ENCODE data around the gene IPCEF1. TPM values are rescaled to one million over a fixed set of nuclear protein-coding genes. Genes with fewer than 3 reads are reported as not detected.

IPCEF1 gene
- polyA plus RNA-seq, 1 donor (not counting 4 experiments of a cell fraction or from before 2014, with no cell fraction given), result 0.21 TPM

DNA sequence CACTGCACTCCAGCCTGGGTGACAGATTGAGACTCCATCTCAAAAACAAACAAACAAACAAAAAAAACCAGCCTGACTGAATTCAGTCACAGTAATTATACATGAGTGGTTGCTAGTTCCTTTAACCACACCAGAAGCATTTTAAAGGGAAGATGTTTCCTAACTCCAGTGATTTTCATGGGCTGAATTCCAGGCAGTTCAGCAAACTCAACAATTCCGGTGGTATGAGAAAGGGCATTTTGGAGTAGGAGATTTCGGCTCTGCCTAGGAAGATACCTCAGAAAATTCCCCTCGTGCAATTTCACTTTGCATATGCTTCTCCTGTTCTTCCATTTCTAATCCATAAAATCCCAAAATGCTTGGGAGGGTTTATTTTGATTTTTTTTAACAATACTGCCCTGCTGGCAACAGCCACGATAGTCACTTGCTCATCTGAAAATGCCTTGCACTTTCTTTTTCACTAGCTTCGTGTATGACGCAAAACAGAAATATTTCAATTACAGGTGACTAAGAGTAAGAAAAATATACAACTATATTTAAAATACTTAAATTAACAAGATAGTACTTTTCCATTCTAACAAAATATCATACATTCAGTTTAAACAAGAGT, 48.3 kb upstream of the IPCEF1 start:
- Histone ChIP-seq H3K27me3 (ENCODE audit: control insufficient read depth, extremely low read depth, insufficient read depth, low read length) (no peaks in the 10 kb centered on the region), H3K9me1 (ENCODE audit: control insufficient read depth, extremely low read depth, insufficient read depth, low read length) (no peaks in the 10 kb centered on the region), H2AFZ (ENCODE audit: control insufficient read depth, low read length) (no peak overlapping the region), H3K4me1 (ENCODE audit: control insufficient read depth, extremely low read depth, insufficient read depth, low read length) (peaks cover 15% of the 10 kb centered on the region), H3K27ac (ENCODE audit: control insufficient read depth, insufficient read depth, low read length) (no peak overlapping the region), H3K4me2 (ENCODE audit: control insufficient read depth, extremely low read depth, insufficient read depth, low read depth, low read length) (no peak overlapping the region), H3K36me3 (ENCODE audit: control insufficient read depth in 2 of 2, extremely low read depth in 1 of 2, insufficient read depth in 2 of 2, low read length in 2 of 2) (peaks cover 0 to 2% of the 10 kb centered on the region in 2 experiments), H3K9me3 (ENCODE audit: control insufficient read depth, low read depth, low read length) (no peaks in the 10 kb centered on the region), H3K4me3 (ENCODE audit: control insufficient read depth in 2 of 3, extremely low read depth in 1 of 3, insufficient read depth in 2 of 3, low read depth in 1 of 3, low read length in 3 of 3) (no peak overlapping the region), H4K20me1 (ENCODE audit: control insufficient read depth, extremely low read depth, insufficient read depth, low read length) (no peaks in the 10 kb centered on the region), H3K9ac (ENCODE audit: control insufficient read depth, extremely low read depth, insufficient read depth, low read length) (no peak overlapping the region), H3K79me2 (ENCODE audit: control insufficient read depth, insufficient read depth, low read length) (no peaks in the 10 kb centered on the region)
- dilution Hi-C loops (cut with MboI; ENCODE audit: extremely low pct_ligation_motif_present, low sequenced_read_pairs), result no loop called here
- no peak for DNase-seq (ENCODE audit: low read depth, low spot score)
- TF ChIP-seq EZH2 (IDR thresholded peaks at IDR 0.05; ENCODE audit: low read length), result no peak
- TF ChIP-seq, protein P1, sequence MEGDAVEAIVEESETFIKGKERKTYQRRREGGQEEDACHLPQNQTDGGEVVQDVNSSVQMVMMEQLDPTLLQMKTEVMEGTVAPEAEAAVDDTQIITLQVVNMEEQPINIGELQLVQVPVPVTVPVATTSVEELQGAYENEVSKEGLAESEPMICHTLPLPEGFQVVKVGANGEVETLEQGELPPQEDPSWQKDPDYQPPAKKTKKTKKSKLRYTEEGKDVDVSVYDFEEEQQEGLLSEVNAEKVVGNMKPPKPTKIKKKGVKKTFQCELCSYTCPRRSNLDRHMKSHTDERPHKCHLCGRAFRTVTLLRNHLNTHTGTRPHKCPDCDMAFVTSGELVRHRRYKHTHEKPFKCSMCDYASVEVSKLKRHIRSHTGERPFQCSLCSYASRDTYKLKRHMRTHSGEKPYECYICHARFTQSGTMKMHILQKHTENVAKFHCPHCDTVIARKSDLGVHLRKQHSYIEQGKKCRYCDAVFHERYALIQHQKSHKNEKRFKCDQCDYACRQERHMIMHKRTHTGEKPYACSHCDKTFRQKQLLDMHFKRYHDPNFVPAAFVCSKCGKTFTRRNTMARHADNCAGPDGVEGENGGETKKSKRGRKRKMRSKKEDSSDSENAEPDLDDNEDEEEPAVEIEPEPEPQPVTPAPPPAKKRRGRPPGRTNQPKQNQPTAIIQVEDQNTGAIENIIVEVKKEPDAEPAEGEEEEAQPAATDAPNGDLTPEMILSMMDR (optimal IDR thresholded peaks at IDR 0.05 in 1 of 3, IDR thresholded peaks at IDR 0.05 in 1 of 3, conservative IDR thresholded peaks at IDR 0.05 in 1 of 3; ENCODE audit: extremely low read depth in 1 of 3, insufficient read depth in 2 of 3, low read length in 3 of 3), result no peak
- no peak for FAIRE-seq

DNA sequence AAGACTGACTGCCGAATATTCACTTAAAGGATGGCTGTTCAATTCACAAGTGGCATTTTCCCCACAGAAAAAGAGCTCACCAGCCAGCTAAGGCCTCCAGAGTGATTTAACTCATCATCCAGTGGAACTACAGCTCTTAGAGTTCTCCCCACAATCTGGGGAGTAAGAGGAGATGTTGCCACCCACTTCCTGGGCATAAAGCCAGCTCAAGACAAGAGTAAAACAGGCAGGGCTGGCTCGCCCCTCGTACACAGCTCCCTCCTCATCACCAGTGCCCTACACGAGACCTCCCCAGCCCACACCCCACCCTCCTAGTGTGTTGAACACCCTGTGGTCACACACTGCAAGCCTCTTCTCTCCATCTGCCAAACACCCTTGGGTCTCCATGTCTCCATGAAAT, 47.2 kb upstream of the IPCEF1 start:
- TF ChIP-seq EZH2 (IDR thresholded peaks at IDR 0.05; ENCODE audit: low read length), result no peak
- TF ChIP-seq, protein P1 (optimal IDR thresholded peaks at IDR 0.05 in 1 of 3, IDR thresholded peaks at IDR 0.05 in 1 of 3, conservative IDR thresholded peaks at IDR 0.05 in 1 of 3; ENCODE audit: extremely low read depth in 1 of 3, insufficient read depth in 2 of 3, low read length in 3 of 3), result no peak
- H3K79me2 ChIP-seq (ENCODE audit: control insufficient read depth, insufficient read depth, low read length), result no peaks in the 10 kb centered on the region
- no peak overlapping the region for H3K4me3 ChIP-seq (ENCODE audit: control insufficient read depth in 2 of 3, extremely low read depth in 1 of 3, insufficient read depth in 2 of 3, low read depth in 1 of 3, low read length in 3 of 3)
- H2AFZ ChIP-seq (ENCODE audit: control insufficient read depth, low read length), result no peak overlapping the region
- peaks cover 19% of the 10 kb centered on the region for H3K4me1 ChIP-seq (ENCODE audit: control insufficient read depth, extremely low read depth, insufficient read depth, low read length)
- H3K9me1 ChIP-seq (ENCODE audit: control insufficient read depth, extremely low read depth, insufficient read depth, low read length), result no peaks in the 10 kb centered on the region
- no peaks in the 10 kb centered on the region for H3K27me3 ChIP-seq (ENCODE audit: control insufficient read depth, extremely low read depth, insufficient read depth, low read length)
- no peak overlapping the region for H3K9ac ChIP-seq (ENCODE audit: control insufficient read depth, extremely low read depth, insufficient read depth, low read length)
- no peaks in the 10 kb centered on the region for H3K9me3 ChIP-seq (ENCODE audit: control insufficient read depth, low read depth, low read length)
- FAIRE-seq, result no peak
- DNase-seq (ENCODE audit: low read depth, low spot score), result no peak
- peaks cover 0 to 2% of the 10 kb centered on the region in 2 experiments for H3K36me3 ChIP-seq (ENCODE audit: control insufficient read depth in 2 of 2, extremely low read depth in 1 of 2, insufficient read depth in 2 of 2, low read length in 2 of 2)
- dilution Hi-C loops (cut with MboI; ENCODE audit: extremely low pct_ligation_motif_present, low sequenced_read_pairs), result no loop called here
- no peak overlapping the region for H3K4me2 ChIP-seq (ENCODE audit: control insufficient read depth, extremely low read depth, insufficient read depth, low read depth, low read length)
- no peak overlapping the region for H3K27ac ChIP-seq (ENCODE audit: control insufficient read depth, insufficient read depth, low read length)
- no peaks in the 10 kb centered on the region for H4K20me1 ChIP-seq (ENCODE audit: control insufficient read depth, extremely low read depth, insufficient read depth, low read length)

All from keratinocyte (primary cell).